Esophagus muscularis mucosa (tissue), 3 donors: Measurements from ENCODE around the gene TOM1.

Experiments used
- POLR2A ChIP-seq: fragments of 450-650 bp; IDR thresholded peaks from one replicate; pipeline ENCODE4 v1.6.1; 2017; ENCODE audit warnings: antibody characterized with exemption, moderate library complexity, mild to moderate bottlenecking, low read depth
- TF ChIP-seq, protein P1 (sequence below), 3 experiments: fragments of 200-600 bp in 2 of 3; fragments of 450-650 bp in 1 of 3; sonication (generic) in 2 of 3; IDR thresholded peaks; one replicate each; pipeline ENCODE4 v1.5.1; 2017 to 2019; ENCODE audit warnings: antibody characterized with exemption in 3 of 3, mild to moderate bottlenecking in 2 of 3, moderate library complexity in 1 of 3

DNA sequence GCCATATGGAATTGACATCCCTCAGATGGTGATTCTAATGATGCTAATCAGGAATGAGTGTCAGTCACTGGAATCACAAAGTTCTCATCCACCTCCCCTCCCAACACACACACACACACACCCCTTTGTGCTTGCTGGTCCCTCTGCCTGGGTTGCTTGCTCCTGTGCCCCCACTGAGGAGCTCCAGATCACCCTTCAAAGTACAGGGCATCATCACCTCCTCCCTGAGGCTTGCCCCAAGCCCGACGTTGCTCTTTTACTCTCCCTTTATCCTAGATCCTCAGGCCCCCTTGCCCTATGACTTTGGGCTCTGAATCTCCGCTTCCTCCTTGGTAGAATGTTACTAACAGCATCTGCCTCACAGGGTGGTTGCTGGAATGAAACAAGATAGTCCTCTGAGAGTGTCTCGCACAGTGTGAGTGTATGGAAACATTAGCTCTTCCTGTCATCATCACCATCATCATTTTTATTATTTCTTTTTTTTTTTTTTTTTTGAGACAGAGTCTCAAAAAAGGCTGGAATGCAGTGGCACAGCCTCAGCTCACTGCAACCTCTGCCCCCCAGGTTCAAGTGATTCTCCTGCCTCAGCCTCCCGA lies 3.4 kb downstream of the TOM1 start:
- TF ChIP-seq, protein P1, sequence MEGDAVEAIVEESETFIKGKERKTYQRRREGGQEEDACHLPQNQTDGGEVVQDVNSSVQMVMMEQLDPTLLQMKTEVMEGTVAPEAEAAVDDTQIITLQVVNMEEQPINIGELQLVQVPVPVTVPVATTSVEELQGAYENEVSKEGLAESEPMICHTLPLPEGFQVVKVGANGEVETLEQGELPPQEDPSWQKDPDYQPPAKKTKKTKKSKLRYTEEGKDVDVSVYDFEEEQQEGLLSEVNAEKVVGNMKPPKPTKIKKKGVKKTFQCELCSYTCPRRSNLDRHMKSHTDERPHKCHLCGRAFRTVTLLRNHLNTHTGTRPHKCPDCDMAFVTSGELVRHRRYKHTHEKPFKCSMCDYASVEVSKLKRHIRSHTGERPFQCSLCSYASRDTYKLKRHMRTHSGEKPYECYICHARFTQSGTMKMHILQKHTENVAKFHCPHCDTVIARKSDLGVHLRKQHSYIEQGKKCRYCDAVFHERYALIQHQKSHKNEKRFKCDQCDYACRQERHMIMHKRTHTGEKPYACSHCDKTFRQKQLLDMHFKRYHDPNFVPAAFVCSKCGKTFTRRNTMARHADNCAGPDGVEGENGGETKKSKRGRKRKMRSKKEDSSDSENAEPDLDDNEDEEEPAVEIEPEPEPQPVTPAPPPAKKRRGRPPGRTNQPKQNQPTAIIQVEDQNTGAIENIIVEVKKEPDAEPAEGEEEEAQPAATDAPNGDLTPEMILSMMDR (IDR thresholded peaks at IDR 0.05) = no peak
- TF ChIP-seq POLR2A = no peak
